Endometrial microvascular endothelial cells (primary cell): ENCODE results near the gene AMBP. TPM values are rescaled to one million over a fixed set of nuclear protein-coding genes. Genes with fewer than 3 reads are reported as not detected.
"Not testable (repeated sequence)": the region's sequence is repeated elsewhere in the genome, so short reads cannot be mapped to it uniquely, and the experiment has no call there.

Experiments used
- in situ Hi-C: cut with HindIII; loops from 2 replicates; pipeline ENCODE4 v1.10.0; 2017; ENCODE audit warnings: low sequenced_read_pairs, low pct_unique_long_range_greater_than_20kb; ENCODE audit errors: inconsistent ontology term
- total RNA-seq: library from RNA; depleted of rRNA; stranded (reverse); fragments of >200 nt; gene quantifications from one replicate; pipeline ENCODE4 v1.2.3, GENCODE V29; 2015; ENCODE audit errors: inconsistent ontology term

Gene AMBP
- total RNA-seq, 1 donor from 2014 or later: not detected

- in situ Hi-C loops: no loop called here
These were observed 16.9 kb upstream of the AMBP start for GRCh38 chr9:114094971-114095370.

- in situ Hi-C loops: no loop called here
These were observed 15.8 kb upstream of the AMBP start for GRCh38 chr9:114093761-114094505.

- in situ Hi-C loops: no loop called here
These were observed 15.0 kb upstream of the AMBP start for GRCh38 chr9:114093031-114093471.

- in situ Hi-C loops: no loop called here
These were observed 14.2 kb upstream of the AMBP start for GRCh38 chr9:114092336-114092735.

GRCh38 chr9:114091711-114092110 lies 13.6 kb upstream of the AMBP start:
- in situ Hi-C loops: no loop called here

- in situ Hi-C loops: no loop called here
These were observed 12.7 kb upstream of the AMBP start for GRCh38 chr9:114090798-114091197.

GRCh38 chr9:114089206-114089840 lies 11.2 kb upstream of the AMBP start:
- in situ Hi-C loops: no loop called here

GRCh38 chr9:114088571-114089170 lies 10.6 kb upstream of the AMBP start:
- in situ Hi-C loops: no loop called here

GRCh38 chr9:114087721-114088120 lies 9.6 kb upstream of the AMBP start:
- in situ Hi-C loops: no loop called here

- in situ Hi-C loops: no loop called here
These were observed 8.5 kb upstream of the AMBP start for GRCh38 chr9:114086607-114087006.

GRCh38 chr9:114086009-114086408 lies 7.9 kb upstream of the AMBP start:
- in situ Hi-C loops: no loop called here

GRCh38 chr9:114085387-114085789 lies 7.3 kb upstream of the AMBP start:
- in situ Hi-C loops: no loop called here

GRCh38 chr9:114084282-114085073 lies 6.4 kb upstream of the AMBP start:
- in situ Hi-C loops: no loop called here

- in situ Hi-C loops: no loop called here
These were observed 5.6 kb upstream of the AMBP start for GRCh38 chr9:114083666-114084065.

GRCh38 chr9:114082763-114083412 lies 4.8 kb upstream of the AMBP start:
- in situ Hi-C loops: not testable (repeated sequence)

GRCh38 chr9:114082017-114082762 lies 4.1 kb upstream of the AMBP start:
- in situ Hi-C loops: no loop called here

- in situ Hi-C loops: no loop called here
These were observed 3.4 kb upstream of the AMBP start for GRCh38 chr9:114081441-114082016.
